Measurements from ENCODE around the gene NFIC.
"Not testable (repeated sequence)": the region's sequence is repeated elsewhere in the genome, so short reads cannot be mapped to it uniquely, and the experiment has no call there.

NFIC gene

DNA sequence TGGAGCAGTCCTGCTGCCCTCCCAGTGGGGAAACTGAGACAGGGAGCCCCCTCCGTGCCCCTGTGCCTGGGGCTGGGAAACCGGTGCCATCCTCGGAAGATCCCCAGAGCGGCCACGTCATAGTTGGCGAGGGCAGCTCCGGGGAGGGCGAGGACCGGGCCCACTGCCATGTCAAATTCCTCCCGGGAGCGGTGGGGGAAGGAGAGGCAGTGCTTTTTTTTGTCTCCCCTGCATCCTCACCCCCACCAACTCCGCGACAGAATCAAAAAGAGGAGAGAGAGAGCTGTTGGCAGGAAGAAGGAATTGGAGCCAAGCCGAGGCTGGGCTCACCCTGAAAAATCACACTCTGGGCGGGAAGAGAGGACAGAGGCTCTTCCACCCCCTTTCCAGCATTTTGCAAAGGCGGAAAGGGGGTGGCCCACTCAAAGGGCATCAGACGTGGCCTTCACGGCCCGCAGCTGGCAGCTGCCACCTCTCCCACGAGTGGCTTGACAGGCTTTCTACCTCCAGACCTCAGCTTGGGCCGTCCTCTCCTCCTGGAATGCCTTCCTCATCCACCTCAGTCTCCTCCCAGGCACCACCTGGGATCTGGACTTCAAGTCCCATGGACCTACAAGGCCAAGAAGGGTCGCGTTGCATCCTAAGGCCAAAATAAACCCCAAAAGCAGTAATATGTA is 19.6 kb upstream of the NFIC start:
- DNase-seq = no peak
- TF ChIP-seq, protein P1, sequence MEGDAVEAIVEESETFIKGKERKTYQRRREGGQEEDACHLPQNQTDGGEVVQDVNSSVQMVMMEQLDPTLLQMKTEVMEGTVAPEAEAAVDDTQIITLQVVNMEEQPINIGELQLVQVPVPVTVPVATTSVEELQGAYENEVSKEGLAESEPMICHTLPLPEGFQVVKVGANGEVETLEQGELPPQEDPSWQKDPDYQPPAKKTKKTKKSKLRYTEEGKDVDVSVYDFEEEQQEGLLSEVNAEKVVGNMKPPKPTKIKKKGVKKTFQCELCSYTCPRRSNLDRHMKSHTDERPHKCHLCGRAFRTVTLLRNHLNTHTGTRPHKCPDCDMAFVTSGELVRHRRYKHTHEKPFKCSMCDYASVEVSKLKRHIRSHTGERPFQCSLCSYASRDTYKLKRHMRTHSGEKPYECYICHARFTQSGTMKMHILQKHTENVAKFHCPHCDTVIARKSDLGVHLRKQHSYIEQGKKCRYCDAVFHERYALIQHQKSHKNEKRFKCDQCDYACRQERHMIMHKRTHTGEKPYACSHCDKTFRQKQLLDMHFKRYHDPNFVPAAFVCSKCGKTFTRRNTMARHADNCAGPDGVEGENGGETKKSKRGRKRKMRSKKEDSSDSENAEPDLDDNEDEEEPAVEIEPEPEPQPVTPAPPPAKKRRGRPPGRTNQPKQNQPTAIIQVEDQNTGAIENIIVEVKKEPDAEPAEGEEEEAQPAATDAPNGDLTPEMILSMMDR (IDR thresholded peaks at IDR 0.05) = no peak
- H3K4me1 Mint-ChIP-seq = no peaks in the 10 kb centered on the region
- peaks cover 38% of the 10 kb centered on the region for H3K27me3 Mint-ChIP-seq (ENCODE audit: low read depth, poor library complexity)
- H3K27ac Mint-ChIP-seq = no peak overlapping the region
- H3K36me3 Mint-ChIP-seq (ENCODE audit: low read depth) = no peaks in the 10 kb centered on the region
- H3K9me3 Mint-ChIP-seq = no peaks in the 10 kb centered on the region
- H3K4me3 Mint-ChIP-seq = no peak overlapping the region

DNA sequence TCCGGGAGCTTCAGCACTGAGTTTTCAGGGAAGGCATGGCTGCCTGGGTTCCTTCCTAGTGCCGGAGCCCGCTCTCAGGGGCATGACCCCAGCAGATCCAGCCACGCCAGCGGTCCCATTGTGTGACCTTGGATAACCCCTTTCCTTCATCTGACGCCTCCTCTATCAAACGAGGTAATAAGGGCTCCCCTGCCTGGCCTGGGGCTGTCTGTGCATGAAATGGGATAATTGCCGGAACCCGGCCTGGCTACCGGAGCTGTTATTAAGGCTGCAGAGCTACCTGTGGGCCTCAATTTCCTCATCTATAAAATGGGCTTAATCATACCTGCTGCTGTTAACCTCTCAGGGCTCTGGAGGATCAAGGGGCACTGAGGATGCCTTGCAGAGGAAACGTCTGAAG is 18.3 kb upstream of the NFIC start:
- H3K27me3 Mint-ChIP-seq (ENCODE audit: low read depth, poor library complexity) = peaks cover 50% of the 10 kb centered on the region
- no peaks in the 10 kb centered on the region for H3K36me3 Mint-ChIP-seq (ENCODE audit: low read depth)

DNA sequence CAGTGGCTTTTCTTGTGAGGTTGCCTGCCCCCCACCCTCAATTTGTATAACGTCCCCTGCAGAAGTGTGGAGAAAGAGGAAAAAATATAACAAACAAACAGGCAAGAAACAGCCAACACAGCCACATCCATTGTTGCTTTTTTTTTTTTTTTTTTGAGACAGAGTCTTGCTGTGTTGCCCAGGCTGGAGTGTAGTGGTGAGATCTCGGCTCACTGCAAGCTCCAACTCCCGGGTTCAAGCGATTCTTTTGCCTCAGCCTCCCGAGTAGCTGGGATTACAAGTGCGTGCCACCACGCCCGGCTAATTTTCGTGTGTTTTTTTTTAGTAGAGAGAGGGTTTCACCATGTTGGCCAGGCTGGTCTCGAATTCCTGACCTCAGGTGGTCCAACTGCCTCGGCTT is 17.9 kb upstream of the NFIC start:
- H3K4me1 Mint-ChIP-seq; DNase-seq; H3K9me3 Mint-ChIP-seq; H3K4me3 Mint-ChIP-seq; H3K27ac Mint-ChIP-seq; H3K36me3 Mint-ChIP-seq (ENCODE audit: low read depth): not testable (repeated sequence)
- H3K27me3 Mint-ChIP-seq (ENCODE audit: low read depth, poor library complexity) = peaks cover 54% of the 10 kb centered on the region

More for the DNA sequence above, 18.3 kb upstream of the NFIC start:
- H3K9me3 Mint-ChIP-seq = no peaks in the 10 kb centered on the region
- no peak overlapping the region for H3K4me3 Mint-ChIP-seq
- DNase-seq = no peak
- no peaks in the 10 kb centered on the region for H3K4me1 Mint-ChIP-seq
- TF ChIP-seq, protein P1 (IDR thresholded peaks at IDR 0.05) = no peak
- H3K27ac Mint-ChIP-seq = no peak overlapping the region

DNA sequence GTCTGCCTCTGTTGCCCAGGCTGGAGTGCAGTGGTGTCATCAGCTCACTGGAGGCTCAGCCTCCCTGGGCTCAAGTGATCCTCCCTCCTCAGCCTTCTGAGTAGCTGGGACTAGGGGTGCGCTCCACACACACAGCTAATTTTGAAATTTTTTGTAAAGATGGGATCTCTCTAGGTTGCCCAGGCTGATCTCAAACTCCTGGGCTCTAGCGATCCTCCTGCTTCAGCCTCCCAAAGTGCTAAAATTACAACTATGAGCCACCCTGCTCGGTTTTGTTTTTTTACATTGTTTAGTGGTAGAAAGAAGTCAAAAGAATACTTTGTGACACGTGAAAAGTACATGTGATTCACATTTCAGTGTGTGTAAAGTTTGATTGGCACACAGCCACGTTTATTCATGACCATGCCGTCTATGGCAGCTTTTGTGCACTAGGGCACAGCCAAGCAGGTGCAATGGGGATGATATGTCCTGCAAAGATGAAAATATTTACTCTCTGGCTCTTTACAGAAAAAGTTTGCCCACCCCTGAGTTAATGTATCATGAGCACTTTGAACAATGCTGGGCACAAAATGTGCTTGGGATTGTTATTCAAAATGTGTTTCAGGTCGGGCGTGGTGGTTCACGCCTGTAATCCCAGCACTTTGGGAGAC is 16.2 kb upstream of the NFIC start:
- TF ChIP-seq, protein P1 (IDR thresholded peaks at IDR 0.05) = no peak
- H3K4me3 Mint-ChIP-seq = no peak overlapping the region
- DNase-seq = no peak
- H3K36me3 Mint-ChIP-seq (ENCODE audit: low read depth) = peaks cover 4% of the 10 kb centered on the region
- no peaks in the 10 kb centered on the region for H3K4me1 Mint-ChIP-seq
- peaks cover 6% of the 10 kb centered on the region for H3K9me3 Mint-ChIP-seq
- H3K27me3 Mint-ChIP-seq (ENCODE audit: low read depth, poor library complexity) = peaks cover 60% of the 10 kb centered on the region
- no peak overlapping the region for H3K27ac Mint-ChIP-seq

DNA sequence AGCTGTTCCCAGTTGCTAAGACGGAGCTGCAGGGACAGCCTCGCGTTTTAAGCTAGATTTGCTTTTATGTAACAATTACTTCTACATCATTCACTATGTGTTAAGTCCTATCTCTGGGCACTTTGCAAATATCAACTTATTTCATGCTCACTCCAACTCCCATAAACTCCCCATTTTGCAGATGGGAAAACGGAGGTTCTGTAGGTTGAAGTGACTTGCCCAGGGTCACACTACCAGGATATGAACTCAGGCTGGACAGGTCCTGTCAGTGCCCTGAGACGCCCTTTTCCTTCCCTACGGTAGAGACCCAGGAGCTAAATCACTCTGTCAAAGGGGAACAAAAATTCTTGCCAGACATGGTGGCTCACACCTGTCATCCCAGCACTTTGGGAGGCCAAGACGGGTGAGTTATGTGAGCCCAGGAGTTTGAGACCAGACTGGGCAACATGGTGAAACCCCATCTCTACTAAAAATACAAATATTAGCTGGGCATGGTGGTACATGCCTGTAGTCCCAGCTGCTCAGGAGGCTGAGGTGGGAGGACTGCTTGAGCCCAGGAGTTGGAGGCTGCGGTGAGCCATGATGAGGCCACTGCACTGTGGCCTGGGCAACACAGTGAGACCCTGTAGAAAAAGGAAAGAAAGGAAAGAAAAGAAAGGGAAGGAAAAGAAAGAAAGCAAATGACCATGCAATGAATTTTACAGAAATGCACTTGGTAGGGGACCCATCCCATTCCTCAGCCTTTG is 14.5 kb upstream of the NFIC start:
- Mint-ChIP-seq H3K27ac (no peak overlapping the region), H3K9me3 (peaks cover 17% of the 10 kb centered on the region), H3K4me1 (no peaks in the 10 kb centered on the region), H3K36me3 (ENCODE audit: low read depth) (peaks cover 9% of the 10 kb centered on the region), H3K27me3 (ENCODE audit: low read depth, poor library complexity) (peaks cover 72% of the 10 kb centered on the region), H3K4me3 (no peak overlapping the region)
- no peak for DNase-seq
- TF ChIP-seq, protein P1 (IDR thresholded peaks at IDR 0.05) = no peak

DNA sequence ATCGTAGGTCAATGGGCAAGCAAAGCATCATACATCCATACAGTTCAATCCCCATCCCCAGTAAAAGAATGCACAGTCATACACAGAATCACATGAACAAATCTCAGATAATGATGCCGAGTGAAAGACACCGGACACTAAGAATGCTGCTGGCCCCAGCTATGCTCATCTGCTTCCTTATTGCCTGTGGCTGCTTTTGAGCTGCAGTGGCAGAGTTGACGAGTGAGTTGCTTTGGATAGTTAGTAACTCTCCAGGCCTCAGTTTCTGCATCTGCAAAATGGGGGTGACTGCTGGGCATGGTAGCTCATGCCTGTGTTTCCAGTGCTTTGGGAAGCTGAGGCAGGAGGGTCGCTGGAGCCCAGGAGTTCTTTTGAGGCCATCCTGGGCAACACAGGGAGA is 12.9 kb upstream of the NFIC start:
- peaks cover 86% of the 10 kb centered on the region for H3K27me3 Mint-ChIP-seq (ENCODE audit: low read depth, poor library complexity)
- H3K36me3 Mint-ChIP-seq (ENCODE audit: low read depth) = peaks cover 9% of the 10 kb centered on the region
- TF ChIP-seq, protein P1 (IDR thresholded peaks at IDR 0.05) = no peak

More for the DNA sequence above, 12.9 kb upstream of the NFIC start:
- Mint-ChIP-seq H3K4me1 (peaks cover 5% of the 10 kb centered on the region), H3K9me3 (peaks cover 20% of the 10 kb centered on the region), H3K27ac (no peak overlapping the region), H3K4me3 (no peak overlapping the region)
- DNase-seq = no peak
